ENCODE data around the gene KLF12. TPM values are rescaled to one million over a fixed set of nuclear protein-coding genes. Genes with fewer than 3 reads are reported as not detected.

The KLF12 gene
- total and polyA plus RNA-seq, 9 of the 15 experiments (the other 6 are each of a cell fraction or from before 2014, with no cell fraction given) = under 0.01 to 0.07 (median 0.05) TPM; not detected in 3

- Histone ChIP-seq H4K20me1 (replicated peaks; ENCODE audit: control insufficient read depth, insufficient read depth, low read length) (no peaks in the 10 kb centered on the region), H3K27me3 (ENCODE audit: control insufficient read depth in 2 of 2, insufficient read depth in 2 of 2, low read length in 2 of 2) (no peaks in the 10 kb centered on the region), H3K4me2 (ENCODE audit: insufficient read depth, low read length) (no peak overlapping the region), H3K9ac (ENCODE audit: insufficient read depth in 1 of 2, low read depth in 2 of 2, low read length in 2 of 2) (no peak overlapping the region), H3K27ac (ENCODE audit: extremely low read depth, low read depth, low read length) (no peak overlapping the region), H2AFZ (ENCODE audit: low read depth, low read length) (no peak overlapping the region), H3K4me3 (no peak overlapping the region), H3K79me2 (ENCODE audit: control insufficient read depth, insufficient read depth, low read length) (no peaks in the 10 kb centered on the region), H3K9me3 (replicated peaks; ENCODE audit: control insufficient read depth, insufficient read depth, low read depth, low read length) (no peaks in the 10 kb centered on the region), H3K4me1 (replicated peaks in 1 of 2; ENCODE audit: control insufficient read depth in 2 of 2, insufficient read depth in 2 of 2, low read length in 2 of 2) (no peaks in the 10 kb centered on the region), H3K9me1 (ENCODE audit: control insufficient read depth, insufficient read depth, low read length) (no peaks in the 10 kb centered on the region), H3K36me3 (ENCODE audit: control insufficient read depth, insufficient read depth, low read length) (no peaks in the 10 kb centered on the region)
- POLR2A ChIA-PET = no interaction called here
- WGBS (ENCODE audit: insufficient coverage, low coverage, missing lambda C conversion rate) = 0% methylated on average over 3 of the region's 3 CpGs
- FAIRE-seq (no peak), DNase-seq (ENCODE audit: extremely low read depth in 1 of 4, low spot score in 3 of 4) (no peak), ATAC-seq (no peak)
- CTCF ChIA-PET (ENCODE audit: low intra/inter-chr PET ratio) = no interaction called here
- no TSS peak for BruUV-seq (replicated peaks)
- in situ Hi-C loops (cut with MboI) = no loop called here
- intact Hi-C loops (cut with micrococcal nuclease) = no loop called here
- TF ChIP-seq ZNF224 (CRISPR knock-in tag; IDR thresholded peaks at IDR 0.05) = no peak
- no peak for TF ChIP-seq MBD2 (IDR thresholded peaks at IDR 0.05; ENCODE audit: borderline replicate concordance, low read depth)
- no peak for TF ChIP-seq ZBTB2 (IDR thresholded peaks at IDR 0.05)
- TF ChIP-seq SMAD4 (CRISPR knock-in tag; conservative IDR thresholded peaks at IDR 0.05) = no peak
- TF ChIP-seq E2F6 (IDR thresholded peaks at IDR 0.05; ENCODE audit: borderline replicate concordance in 1 of 2, extremely low read depth in 1 of 2, insufficient read depth in 1 of 2, insufficient read length in 1 of 2, low read depth in 1 of 2, low read length in 1 of 2, poor library complexity in 1 of 2, severe bottlenecking in 1 of 2) = no peak
- TF ChIP-seq, protein P1, sequence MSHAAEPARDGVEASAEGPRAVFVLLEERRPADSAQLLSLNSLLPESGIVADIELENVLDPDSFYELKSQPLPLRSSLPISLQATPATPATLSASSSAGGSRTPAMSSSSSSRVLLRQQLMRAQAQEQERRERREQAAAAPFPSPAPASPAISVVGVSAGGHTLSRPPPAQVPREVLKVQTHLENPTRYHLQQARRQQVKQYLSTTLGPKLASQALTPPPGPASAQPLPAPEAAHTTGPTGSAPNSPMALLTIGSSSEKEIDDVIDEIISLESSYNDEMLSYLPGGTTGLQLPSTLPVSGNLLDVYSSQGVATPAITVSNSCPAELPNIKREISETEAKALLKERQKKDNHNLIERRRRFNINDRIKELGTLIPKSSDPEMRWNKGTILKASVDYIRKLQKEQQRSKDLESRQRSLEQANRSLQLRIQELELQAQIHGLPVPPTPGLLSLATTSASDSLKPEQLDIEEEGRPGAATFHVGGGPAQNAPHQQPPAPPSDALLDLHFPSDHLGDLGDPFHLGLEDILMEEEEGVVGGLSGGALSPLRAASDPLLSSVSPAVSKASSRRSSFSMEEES (CRISPR knock-in tag; IDR thresholded peaks at IDR 0.05) = no peak
- TF ChIP-seq FOXK1 (CRISPR knock-in tag; IDR thresholded peaks at IDR 0.05; ENCODE audit: borderline replicate concordance) = no peak
- TF ChIP-seq IRF2 (CRISPR knock-in tag; IDR thresholded peaks at IDR 0.05) = no peak
- no peak for TF ChIP-seq GATAD2B (IDR thresholded peaks at IDR 0.05; ENCODE audit: borderline replicate concordance)
- TF ChIP-seq, protein P2, sequence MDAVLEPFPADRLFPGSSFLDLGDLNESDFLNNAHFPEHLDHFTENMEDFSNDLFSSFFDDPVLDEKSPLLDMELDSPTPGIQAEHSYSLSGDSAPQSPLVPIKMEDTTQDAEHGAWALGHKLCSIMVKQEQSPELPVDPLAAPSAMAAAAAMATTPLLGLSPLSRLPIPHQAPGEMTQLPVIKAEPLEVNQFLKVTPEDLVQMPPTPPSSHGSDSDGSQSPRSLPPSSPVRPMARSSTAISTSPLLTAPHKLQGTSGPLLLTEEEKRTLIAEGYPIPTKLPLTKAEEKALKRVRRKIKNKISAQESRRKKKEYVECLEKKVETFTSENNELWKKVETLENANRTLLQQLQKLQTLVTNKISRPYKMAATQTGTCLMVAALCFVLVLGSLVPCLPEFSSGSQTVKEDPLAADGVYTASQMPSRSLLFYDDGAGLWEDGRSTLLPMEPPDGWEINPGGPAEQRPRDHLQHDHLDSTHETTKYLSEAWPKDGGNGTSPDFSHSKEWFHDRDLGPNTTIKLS (IDR thresholded peaks at IDR 0.05; ENCODE audit: borderline replicate concordance, low read depth) = no peak
- TF ChIP-seq MEIS2 (IDR thresholded peaks at IDR 0.05; ENCODE audit: partially characterized antibody) = no peak
- TF ChIP-seq TCFL5 (CRISPR knock-in tag; conservative IDR thresholded peaks at IDR 0.05) = no peak
- TF ChIP-seq ATF1 (CRISPR knock-in tag; IDR thresholded peaks at IDR 0.05) = no peak
- TF ChIP-seq ATF1 (tag; IDR thresholded peaks at IDR 0.05) = no peak
- TF ChIP-seq ZNF217 (CRISPR knock-in tag; IDR thresholded peaks at IDR 0.05) = no peak
- no peak for TF ChIP-seq ZNF780A (CRISPR knock-in tag; IDR thresholded peaks at IDR 0.05)
These were observed 17.7 kb upstream of the KLF12 start for GRCh38 chr13:74151859-74152258.
